ENCODE results near the gene ANKS1B.

GRCh38 chr12:99152337-99152736 is 832.4 kb downstream of the ANKS1B start:
- no peak for TF ChIP-seq YY1 (IDR thresholded peaks at IDR 0.05; ENCODE audit: insufficient read depth, insufficient read length)
- TF ChIP-seq SUZ12 (IDR thresholded peaks at IDR 0.05; ENCODE audit: extremely low read depth, insufficient read depth, insufficient read length), result no peak
